Lower leg skin (tissue), 3 donors: Measurements from ENCODE around the gene RBPJL.

ENCODE experiments used
- POLR2A ChIP-seq, 2 donors: fragments of 450-650 bp; IDR thresholded peaks; one replicate each; pipeline ENCODE4 v1.6.1; 2016 to 2017; ENCODE audit warnings: antibody characterized with exemption in 2 of 2, mild to moderate bottlenecking in 1 of 2, moderate library complexity in 1 of 2
- TF ChIP-seq, protein P1 (sequence below), 3 donors: fragments of 450-650 bp; IDR thresholded peaks; one replicate each; pipeline ENCODE4 v1.5.1; 2016; ENCODE audit warnings: antibody characterized with exemption in 3 of 3, mild to moderate bottlenecking in 3 of 3, moderate library complexity in 2 of 3

DNA sequence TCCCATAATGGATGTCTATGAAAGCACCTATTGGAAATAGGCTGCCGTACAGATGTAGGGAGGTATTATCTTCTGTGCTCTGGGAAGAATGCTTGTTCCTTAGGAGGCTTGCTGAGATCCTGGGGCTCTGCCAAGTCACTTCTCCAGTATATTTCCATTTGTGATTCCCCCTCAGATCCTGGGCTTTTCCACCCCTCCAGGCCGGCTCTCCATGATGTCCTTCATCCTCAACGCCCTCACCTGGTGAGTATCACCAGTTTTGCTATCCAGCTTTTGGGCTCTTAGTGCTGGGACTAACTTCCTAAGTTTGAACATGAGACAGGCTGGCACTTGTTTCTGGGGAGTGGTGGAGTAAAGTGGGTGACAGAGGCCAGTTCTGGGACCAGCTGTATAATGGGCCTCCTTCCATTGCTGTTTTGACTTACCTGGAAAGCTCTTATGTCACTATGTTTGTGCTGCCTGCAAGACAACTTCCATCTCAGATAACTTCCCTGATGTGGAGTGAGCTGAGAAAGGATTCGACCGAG, 58.9 kb downstream of the RBPJL start:
- TF ChIP-seq, protein P1, sequence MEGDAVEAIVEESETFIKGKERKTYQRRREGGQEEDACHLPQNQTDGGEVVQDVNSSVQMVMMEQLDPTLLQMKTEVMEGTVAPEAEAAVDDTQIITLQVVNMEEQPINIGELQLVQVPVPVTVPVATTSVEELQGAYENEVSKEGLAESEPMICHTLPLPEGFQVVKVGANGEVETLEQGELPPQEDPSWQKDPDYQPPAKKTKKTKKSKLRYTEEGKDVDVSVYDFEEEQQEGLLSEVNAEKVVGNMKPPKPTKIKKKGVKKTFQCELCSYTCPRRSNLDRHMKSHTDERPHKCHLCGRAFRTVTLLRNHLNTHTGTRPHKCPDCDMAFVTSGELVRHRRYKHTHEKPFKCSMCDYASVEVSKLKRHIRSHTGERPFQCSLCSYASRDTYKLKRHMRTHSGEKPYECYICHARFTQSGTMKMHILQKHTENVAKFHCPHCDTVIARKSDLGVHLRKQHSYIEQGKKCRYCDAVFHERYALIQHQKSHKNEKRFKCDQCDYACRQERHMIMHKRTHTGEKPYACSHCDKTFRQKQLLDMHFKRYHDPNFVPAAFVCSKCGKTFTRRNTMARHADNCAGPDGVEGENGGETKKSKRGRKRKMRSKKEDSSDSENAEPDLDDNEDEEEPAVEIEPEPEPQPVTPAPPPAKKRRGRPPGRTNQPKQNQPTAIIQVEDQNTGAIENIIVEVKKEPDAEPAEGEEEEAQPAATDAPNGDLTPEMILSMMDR (IDR thresholded peaks at IDR 0.05): no peak
- TF ChIP-seq POLR2A (IDR thresholded peaks at IDR 0.05): no peak
